Stimulated activated CD4-positive, alpha-beta T cell treated with anti-CD3 and anti-CD28 coated beads, Interleukin-4, amount 100 ng/mL, for 1 hour (primary cell): ENCODE measurements around the gene FREM3.

Experiments used
- DNase-seq: peaks from one replicate; pipeline ENCODE4 v3.0.0-alpha.2; 2020

The FREM3 gene

GRCh38 chr4:143658336-143658735 lies 42.1 kb downstream of the FREM3 start:
- no peak for DNase-seq

- no peak for DNase-seq
Measured at GRCh38 chr4:143654571-143654970, 45.9 kb downstream of the FREM3 start.

- DNase-seq = no peak
Measured at GRCh38 chr4:143653031-143653430, 47.4 kb downstream of the FREM3 start.

GRCh38 chr4:143643399-143643798 lies 57.1 kb downstream of the FREM3 start:
- no peak for DNase-seq

- no peak for DNase-seq
Measured at GRCh38 chr4:143642611-143643010, 57.9 kb downstream of the FREM3 start.

- no peak for DNase-seq
Measured at GRCh38 chr4:143641361-143641760, 59.1 kb downstream of the FREM3 start.

- no peak for DNase-seq
Measured at GRCh38 chr4:143634763-143635162, 65.7 kb downstream of the FREM3 start.

DNA sequence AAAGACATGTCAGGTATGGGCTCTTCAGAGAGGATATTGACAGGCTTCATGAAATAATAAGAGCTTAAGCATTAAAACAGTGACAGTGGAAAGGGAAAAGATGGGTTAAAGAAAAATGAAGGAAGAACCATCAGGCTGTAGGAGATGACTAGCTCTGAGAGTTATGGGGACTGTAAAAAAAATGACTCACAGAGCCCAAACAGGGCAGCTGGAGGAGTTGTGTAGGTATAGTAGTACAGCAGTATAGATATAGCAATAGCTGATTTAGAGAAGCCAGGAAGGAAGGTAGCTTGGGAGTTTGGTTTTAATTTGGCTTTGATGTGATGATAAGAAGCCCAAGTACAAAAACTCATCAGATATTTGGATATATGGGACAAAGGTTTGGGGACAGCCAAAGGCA lies 66.6 kb downstream of the FREM3 start:
- DNase-seq = no peak

DNA sequence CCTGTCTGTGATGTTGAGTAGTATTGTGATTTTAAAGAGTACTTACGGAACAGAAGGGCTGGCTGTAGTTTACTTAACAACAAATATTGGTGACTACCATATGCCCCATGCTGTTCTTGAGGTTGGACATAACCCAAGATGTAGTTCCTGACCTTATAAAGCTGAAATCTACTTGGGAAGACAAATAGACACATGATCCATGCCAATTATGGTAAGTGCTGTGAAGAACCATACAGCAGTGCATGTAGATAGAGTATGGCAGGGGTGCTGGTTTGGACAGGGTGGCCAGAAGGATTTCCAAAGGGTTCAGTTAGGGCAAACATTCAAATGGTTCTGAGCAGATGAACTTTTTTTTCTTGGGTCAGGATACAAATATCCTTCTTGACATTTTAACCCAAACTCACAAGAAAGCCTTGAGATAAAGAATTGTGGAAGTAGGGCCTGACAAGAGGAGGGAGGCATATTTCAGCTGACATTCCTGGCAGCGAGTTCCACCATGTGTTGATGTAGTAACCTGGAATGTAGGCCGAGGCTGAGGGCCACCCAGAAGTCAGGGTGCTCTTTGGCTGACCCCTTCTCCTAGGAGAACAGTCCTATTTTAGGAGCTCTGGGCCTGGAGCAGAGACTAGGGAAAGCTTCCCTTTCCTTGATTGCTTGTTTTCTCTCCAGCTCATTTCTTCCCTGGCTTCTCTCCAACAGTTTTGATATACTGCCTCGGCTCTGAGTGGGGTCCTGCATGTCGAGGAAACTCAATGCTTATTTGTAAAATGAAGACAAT lies 74.2 kb downstream of the FREM3 start:
- no peak for DNase-seq

- no peak for DNase-seq
Measured at GRCh38 chr4:143625632-143626031, 74.8 kb downstream of the FREM3 start.

DNA sequence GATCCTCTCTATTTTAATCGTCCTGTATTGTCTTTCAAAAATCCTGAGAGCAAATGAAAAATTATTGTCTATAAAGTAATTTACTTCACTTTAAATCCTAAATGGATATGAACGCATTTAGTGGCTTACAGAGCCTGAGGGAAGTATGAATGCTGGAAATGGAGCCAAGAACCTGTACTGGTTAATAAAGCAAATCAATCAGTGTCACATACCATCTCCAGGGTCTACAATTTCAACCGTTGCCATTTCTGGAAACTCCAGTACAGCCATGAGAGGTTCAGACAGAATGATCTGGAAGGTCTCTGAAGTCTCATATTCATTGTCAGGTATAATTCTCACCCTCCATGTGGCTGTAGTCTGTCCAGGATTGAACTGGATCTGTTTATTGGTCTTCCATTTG lies 76.6 kb downstream of the FREM3 start:
- no peak for DNase-seq

- no peak for DNase-seq
Measured at GRCh38 chr4:143618811-143619210, 81.7 kb downstream of the FREM3 start.

- no peak for DNase-seq
Measured at GRCh38 chr4:143617994-143618679, 82.3 kb downstream of the FREM3 start.

DNA sequence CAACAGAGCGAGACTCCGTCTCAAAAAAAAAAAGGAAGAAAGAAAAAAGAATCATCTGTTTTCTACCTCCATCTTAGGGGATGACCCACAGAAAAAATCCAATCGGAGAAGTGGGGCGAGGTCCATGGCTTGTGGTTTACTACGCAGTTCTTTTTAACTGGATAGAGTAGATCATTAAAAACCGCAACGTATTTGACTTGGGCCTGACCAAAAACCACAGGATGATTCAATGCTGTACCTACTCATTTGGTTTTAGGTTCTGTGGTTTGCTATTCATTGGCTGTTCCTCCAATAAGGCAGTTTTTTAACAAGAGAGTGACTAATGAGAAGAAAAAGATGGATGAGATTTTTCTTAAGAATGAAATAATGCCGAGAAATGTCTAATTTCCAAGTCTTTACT lies 83.7 kb downstream of the FREM3 start:
- no peak for DNase-seq

DNA sequence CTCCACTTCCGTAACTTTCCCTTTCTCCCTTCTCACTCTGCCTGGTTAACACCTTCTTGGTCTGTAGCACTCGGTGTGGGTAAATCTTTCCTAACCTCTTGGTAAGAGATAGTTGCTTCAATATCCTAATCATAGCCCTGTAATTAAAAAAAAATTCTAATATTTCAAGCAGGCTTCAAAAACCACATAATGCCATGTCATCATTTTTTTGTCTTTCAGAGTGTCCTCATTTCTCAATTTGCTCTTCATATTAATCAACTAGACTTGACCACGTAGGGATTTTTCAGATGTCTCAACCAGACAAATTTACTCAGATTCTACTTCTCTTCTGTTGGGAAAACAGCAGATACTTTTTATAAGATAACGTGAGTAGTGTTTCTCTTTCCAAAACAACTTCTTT lies 91.0 kb downstream of the FREM3 start:
- no peak for DNase-seq

- DNase-seq = no peak
Measured at GRCh38 chr4:143606480-143606879, 94.0 kb downstream of the FREM3 start.

GRCh38 chr4:143599827-143600226 lies 100.6 kb downstream of the FREM3 start:
- no peak for DNase-seq

DNA sequence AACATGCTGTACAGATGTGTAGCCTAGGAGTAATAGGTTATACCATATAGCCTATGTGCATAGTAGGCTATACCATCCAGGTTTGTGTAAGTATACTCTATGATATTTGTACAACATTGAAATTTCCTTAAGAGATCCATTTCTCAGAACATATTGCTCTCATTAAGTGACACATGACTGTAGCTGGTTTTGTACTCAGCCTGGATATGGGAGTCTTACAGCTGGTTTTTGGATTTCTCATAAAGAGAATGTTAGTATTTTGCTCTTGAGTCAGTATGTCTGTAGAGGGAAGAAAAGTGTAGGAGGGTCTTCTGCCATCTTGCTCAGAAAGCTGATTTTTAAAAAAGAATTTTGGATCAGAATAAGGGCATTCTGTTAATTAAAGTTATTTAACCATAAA lies 101.7 kb downstream of the FREM3 start:
- no peak for DNase-seq

DNA sequence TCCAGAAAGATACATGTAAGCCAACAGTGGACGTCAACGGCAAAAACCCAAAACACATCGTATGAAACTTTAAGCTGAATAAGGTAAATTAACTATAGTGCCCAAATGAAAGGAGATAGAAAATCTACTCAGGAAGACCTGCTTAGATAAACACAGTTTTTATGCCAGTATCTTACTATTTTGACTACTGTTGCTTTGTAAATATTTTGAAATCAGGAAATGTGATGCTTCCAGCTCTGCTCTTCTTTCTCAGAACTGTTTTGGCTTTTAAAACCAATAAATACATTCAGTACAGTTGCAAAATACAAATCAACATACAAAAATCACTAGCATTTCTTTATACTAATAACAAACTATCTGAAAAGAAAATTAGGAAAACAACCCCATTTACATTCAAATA lies 103.2 kb downstream of the FREM3 start:
- no peak for DNase-seq

- DNase-seq = no peak
Measured at GRCh38 chr4:143587703-143588102, 112.8 kb downstream of the FREM3 start.

DNA sequence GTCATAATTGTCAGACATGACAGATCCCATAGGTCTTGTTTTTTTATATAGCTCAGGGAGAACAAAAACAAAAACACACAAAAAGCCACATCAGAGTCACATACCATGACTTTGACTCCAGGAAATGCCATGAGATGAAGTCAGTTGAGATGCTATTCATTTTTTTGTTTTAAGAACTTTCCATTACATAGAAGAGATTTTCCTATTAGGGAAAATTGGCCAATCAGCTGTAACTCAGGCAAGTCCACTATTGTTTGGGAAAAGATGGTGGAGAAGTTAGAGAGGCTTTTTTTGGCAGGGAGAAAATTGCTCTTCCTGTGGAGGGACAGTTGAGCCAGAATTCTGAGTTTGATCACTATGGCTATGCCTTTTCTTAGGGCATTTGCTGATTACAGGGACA lies 114.4 kb downstream of the FREM3 start:
- no peak for DNase-seq

- DNase-seq = no peak
Measured at GRCh38 chr4:143585548-143585947, 114.9 kb downstream of the FREM3 start.

GRCh38 chr4:143581331-143581946 lies 119.0 kb downstream of the FREM3 start:
- DNase-seq = no peak

DNA sequence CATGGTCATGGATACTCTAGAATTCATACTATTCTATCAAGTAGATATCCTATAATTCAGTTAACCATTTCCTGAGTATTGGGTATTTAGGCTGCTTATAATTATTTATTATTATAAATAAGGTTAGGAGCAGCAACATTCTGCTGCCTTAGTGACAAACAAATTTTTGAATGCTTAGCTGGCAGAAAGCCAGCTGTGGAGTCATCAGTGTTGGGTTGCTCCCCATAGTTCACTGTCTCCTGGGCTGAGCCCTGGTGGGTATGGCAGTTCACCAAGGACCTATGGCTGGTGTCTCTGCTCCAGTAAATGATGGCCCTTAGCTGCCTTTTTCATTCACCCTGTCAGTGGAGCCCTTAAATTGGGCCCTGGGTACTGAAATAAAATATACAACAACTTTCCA lies 125.1 kb downstream of the FREM3 start:
- DNase-seq = no peak
